Neural progenitor cell (in vitro differentiated cells): ENCODE measurements around the gene TMEM183A.

ENCODE experiments used
- CTCF ChIP-seq: fragments of 200-600 bp; sonication (generic); IDR thresholded peaks from 2 replicates; pipeline ENCODE4 v1.5.1; 2017; ENCODE audit warnings: antibody characterized with exemption, mild to moderate bottlenecking
- EZH2 ChIP-seq: fragments of 200-600 bp; sonication (generic); IDR thresholded peaks from 2 replicates; pipeline ENCODE4 v1.6.1; 2017; ENCODE audit warnings: antibody characterized with exemption, mild to moderate bottlenecking, moderate library complexity

- no peak for TF ChIP-seq CTCF
- no peak for TF ChIP-seq EZH2
These were observed 38.8 kb downstream of the TMEM183A start for GRCh38 chr1:203045821-203046594.
